Natural killer cell treated with Interleukin-12 subunit alpha and Interleukin-12 subunit beta and Interleukin-15 and Interleukin-18, amount 100 ng/mL, for 72 hours (primary cell): Measurements from ENCODE around the gene CHRM1. TPM values are rescaled to one million over a fixed set of nuclear protein-coding genes. Genes with fewer than 3 reads are reported as not detected.
A peak's percentile ranks its signal among the peaks of the same experiment; 100 is the strongest.
"Not testable (repeated sequence)": the region's sequence is repeated elsewhere in the genome, so short reads cannot be mapped to it uniquely, and the experiment has no call there.

ENCODE experiments used
- ATAC-seq, 2 donors: fragments of 150-1000 bp; cut with Tn5 transposase in 1 of 2; sonication (Bioruptor Pico), chemical (Tn5 transposase) in 1 of 2; 2 replicates each; pipeline ENCODE4 v1.10.0; 2021
- DNase-seq: peaks from one replicate; pipeline ENCODE4 v3.0.0; 2022; ENCODE audit warnings: low spot score
- H3K27ac Mint-ChIP-seq, 2 donors: 1 replicate in 1 of 2; 2 replicates in 1 of 2; pipeline ENCODE4 v1.8.0; 2022; ENCODE audit warnings: mixed read lengths in 2 of 2, mild to moderate bottlenecking in 1 of 2, moderate library complexity in 1 of 2
- H3K27me3 Mint-ChIP-seq, 2 donors: 1 replicate in 1 of 2; 2 replicates in 1 of 2; pipeline ENCODE4 v1.8.0; 2022; ENCODE audit warnings: mixed read lengths in 2 of 2
- H3K36me3 Mint-ChIP-seq: one replicate; pipeline ENCODE4 v1.8.0; 2022; ENCODE audit warnings: mixed read lengths
- H3K4me1 Mint-ChIP-seq, 2 donors: 1 replicate in 1 of 2; 2 replicates in 1 of 2; pipeline ENCODE4 v1.8.0; 2022; ENCODE audit warnings: low read depth in 2 of 2, mixed read lengths in 2 of 2, mild to moderate bottlenecking in 1 of 2
- H3K4me3 Mint-ChIP-seq: one replicate; pipeline ENCODE4 v1.8.0; 2022; ENCODE audit warnings: mixed read lengths
- H3K9me3 Mint-ChIP-seq: 2 replicates; pipeline ENCODE4 v1.8.0; 2022; ENCODE audit warnings: mixed read lengths
- total RNA-seq, 2 donors: library from RNA; stranded (reverse); gene quantifications; one replicate each; pipeline ENCODE4 v1.2.3, GENCODE V29; 2022

CHRM1 gene
- not detected for total RNA-seq

- DNase-seq (no peak), ATAC-seq (no peak)
- Mint-ChIP-seq H3K9me3 (no peaks in the 10 kb centered on the region), H3K27ac (no peak within 1 kb of the TSS), H3K4me1 (peaks cover 0 to 14% of the 10 kb centered on the region in 2 donors), H3K27me3 (peaks cover 18 to 29% of the 10 kb centered on the region in 2 donors), H3K36me3 (no peaks in the 10 kb centered on the region), H3K4me3 (peak within 1 kb of the TSS; percentile 13)
Observed at GRCh38 chr11:62921201-62921572, at the start of gene CHRM1. Gene CHRM1 (minus strand): TSS chr11:62921363. CDS start chr11:62911100, 10,263 bp downstream.

- Mint-ChIP-seq H3K4me3 (no peak overlapping the region), H3K27ac (no peak overlapping the region), H3K9me3 (no peaks in the 10 kb centered on the region), H3K27me3 (peaks cover 8 to 29% of the 10 kb centered on the region in 2 donors), H3K36me3 (no peaks in the 10 kb centered on the region), H3K4me1 (no peaks in the 10 kb centered on the region)
- DNase-seq (no peak), ATAC-seq (no peak)
Observed at GRCh38 chr11:62965574-62965973, 44.4 kb upstream of the CHRM1 start.

- Mint-ChIP-seq H3K36me3 (no peaks in the 10 kb centered on the region), H3K4me1 (no peaks in the 10 kb centered on the region), H3K27me3 (peaks cover 8 to 19% of the 10 kb centered on the region in 2 donors), H3K27ac (no peak overlapping the region), H3K9me3 (no peaks in the 10 kb centered on the region), H3K4me3 (no peak overlapping the region)
- no peak for ATAC-seq
- DNase-seq, result no peak
Observed at GRCh38 chr11:62962391-62962790, 41.2 kb upstream of the CHRM1 start.

GRCh38 chr11:62961017-62961570 lies 39.9 kb upstream of the CHRM1 start:
- Mint-ChIP-seq H3K9me3 (no peaks in the 10 kb centered on the region), H3K4me1 (no peaks in the 10 kb centered on the region), H3K36me3 (no peaks in the 10 kb centered on the region), H3K27ac (no peak overlapping the region), H3K4me3 (no peak overlapping the region), H3K27me3 (peaks cover 3 to 12% of the 10 kb centered on the region in 2 donors)
- ATAC-seq (no peak), DNase-seq (no peak)

- ATAC-seq (peak in 1 of 2 donors; percentile 27), DNase-seq (no peak)
- Mint-ChIP-seq H3K4me1 (no peaks in the 10 kb centered on the region), H3K27ac (no peak overlapping the region), H3K4me3 (no peak overlapping the region), H3K9me3 (no peaks in the 10 kb centered on the region), H3K36me3 (no peaks in the 10 kb centered on the region), H3K27me3 (peaks cover 0 to 3% of the 10 kb centered on the region in 2 donors)
Observed at GRCh38 chr11:62959422-62959980, 38.3 kb upstream of the CHRM1 start.

GRCh38 chr11:62958547-62959421 lies 37.6 kb upstream of the CHRM1 start:
- Mint-ChIP-seq H3K4me3 (no peak overlapping the region), H3K27me3 (peaks cover 7% of the 10 kb centered on the region in 2 donors), H3K27ac (no peak overlapping the region)

GRCh38 chr11:62957147-62957546 lies 36.0 kb upstream of the CHRM1 start:
- H3K27me3 Mint-ChIP-seq, result peaks cover 5 to 7% of the 10 kb centered on the region in 2 donors

More at GRCh38 chr11:62958547-62959421, 37.6 kb upstream of the CHRM1 start:
- Mint-ChIP-seq H3K36me3 (no peaks in the 10 kb centered on the region), H3K4me1 (no peaks in the 10 kb centered on the region), H3K9me3 (no peaks in the 10 kb centered on the region)
- DNase-seq (no peak), ATAC-seq (no peak)

GRCh38 chr11:62954478-62954877 lies 33.3 kb upstream of the CHRM1 start:
- H3K36me3 Mint-ChIP-seq, result no peaks in the 10 kb centered on the region
- H3K4me3 Mint-ChIP-seq, result no peak overlapping the region
- no peak overlapping the region for H3K27ac Mint-ChIP-seq
- ATAC-seq (no peak), DNase-seq (no peak)
- H3K9me3 Mint-ChIP-seq, result no peaks in the 10 kb centered on the region
- H3K27me3 Mint-ChIP-seq, result peaks cover 12 to 18% of the 10 kb centered on the region in 2 donors
- no peaks in the 10 kb centered on the region for H3K4me1 Mint-ChIP-seq

More at GRCh38 chr11:62957147-62957546, 36.0 kb upstream of the CHRM1 start:
- no peaks in the 10 kb centered on the region for H3K4me1 Mint-ChIP-seq
- no peaks in the 10 kb centered on the region for H3K9me3 Mint-ChIP-seq
- ATAC-seq (no peak), DNase-seq (no peak)
- no peaks in the 10 kb centered on the region for H3K36me3 Mint-ChIP-seq
- H3K4me3 Mint-ChIP-seq, result no peak overlapping the region
- no peak overlapping the region for H3K27ac Mint-ChIP-seq

- no peaks in the 10 kb centered on the region for H3K4me1 Mint-ChIP-seq
- H3K9me3 Mint-ChIP-seq, result no peaks in the 10 kb centered on the region
- H3K27me3 Mint-ChIP-seq, result peaks cover 12 to 18% of the 10 kb centered on the region in 2 donors
- ATAC-seq, result no peak
- H3K27ac Mint-ChIP-seq, result no peak overlapping the region
- H3K4me3 Mint-ChIP-seq, result no peak overlapping the region
- no peaks in the 10 kb centered on the region for H3K36me3 Mint-ChIP-seq
- DNase-seq, result no peak
Observed at GRCh38 chr11:62953811-62954210, 32.6 kb upstream of the CHRM1 start.

GRCh38 chr11:62948765-62949320 lies 27.7 kb upstream of the CHRM1 start:
- Mint-ChIP-seq H3K4me3 (no peak overlapping the region), H3K9me3 (no peaks in the 10 kb centered on the region), H3K27ac (no peak overlapping the region), H3K4me1 (no peaks in the 10 kb centered on the region), H3K36me3 (no peaks in the 10 kb centered on the region), H3K27me3 (peaks cover 18 to 39% of the 10 kb centered on the region in 2 donors)
- ATAC-seq, result peak in 1 of 2 donors; percentile 50
- DNase-seq, result no peak

- not testable (repeated sequence) for ATAC-seq
Observed at GRCh38 chr11:62945538-62945937, 24.4 kb upstream of the CHRM1 start.

GRCh38 chr11:62937528-62937927 lies 16.4 kb upstream of the CHRM1 start:
- H3K27me3 Mint-ChIP-seq, result peaks cover 5 to 20% of the 10 kb centered on the region in 2 donors
- not testable (repeated sequence) for H3K36me3 Mint-ChIP-seq, ATAC-seq

More at GRCh38 chr11:62945538-62945937, 24.4 kb upstream of the CHRM1 start:
- peaks cover 19 to 49% of the 10 kb centered on the region in 2 donors for H3K27me3 Mint-ChIP-seq
- H3K27ac Mint-ChIP-seq, H3K9me3 Mint-ChIP-seq, H3K4me3 Mint-ChIP-seq, H3K4me1 Mint-ChIP-seq, DNase-seq, H3K36me3 Mint-ChIP-seq: not testable (repeated sequence)

GRCh38 chr11:62934496-62934785 lies 13.3 kb upstream of the CHRM1 start:
- peaks cover 18 to 27% of the 10 kb centered on the region in 2 donors for H3K27me3 Mint-ChIP-seq
- no peak overlapping the region for H3K27ac Mint-ChIP-seq

More at GRCh38 chr11:62937528-62937927, 16.4 kb upstream of the CHRM1 start:
- H3K9me3 Mint-ChIP-seq, H3K4me3 Mint-ChIP-seq, H3K4me1 Mint-ChIP-seq, H3K27ac Mint-ChIP-seq, DNase-seq: not testable (repeated sequence)

More at GRCh38 chr11:62934496-62934785, 13.3 kb upstream of the CHRM1 start:
- DNase-seq, result no peak
- Mint-ChIP-seq H3K9me3 (no peaks in the 10 kb centered on the region), H3K36me3 (no peaks in the 10 kb centered on the region), H3K4me3 (no peak overlapping the region), H3K4me1 (no peaks in the 10 kb centered on the region)
- no peak for ATAC-seq
